H1 (cell line): ENCODE measurements around the gene CBFB. TPM values are rescaled to one million over a fixed set of nuclear protein-coding genes. Genes with fewer than 3 reads are reported as not detected.

ENCODE experiments used
- CTCF ChIA-PET: fragments of 300-600 bp; sonication (Branson Sonifier 250); formaldehyde crosslinking; loops from one replicate; lab custom pipeline; 2021; ENCODE audit not compliant: partially characterized antibody; lab: Charles Lee
- POLR2A ChIA-PET: fragments of 300-600 bp; sonication (Branson Sonifier 250); formaldehyde crosslinking; loops from one replicate; lab custom pipeline; 2021; ENCODE audit warnings: inconsistent platforms; ENCODE audit not compliant: partially characterized antibody; lab: Charles Lee
- DNase-seq, 2 experiments: peaks; one replicate each; pipeline versions ENCODE4 v3.0.0 to v3.0.0-alpha.2; 2010 to 2022; ENCODE audit warnings: low spot score in 2 of 2, low read depth in 1 of 2, mixed read lengths in 1 of 2
- FAIRE-seq: peaks from 2 replicates; lab custom pipeline; 2011; peaks lifted over from hg19 to GRCh38; lab: Jason Lieb, UNC
- H2AFZ ChIP-seq: 2 replicates; pipeline ENCODE4 v1.8.1; 2012; ENCODE audit warnings: low read length, inconsistent platforms
- H2AK5ac ChIP-seq: 2 replicates; pipeline ENCODE4 v1.6.1; 2013; ENCODE audit warnings: low read depth, low read length
- H2BK120ac ChIP-seq: replicated peaks from 2 replicates; pipeline ENCODE3; 2013; ENCODE audit warnings: low read depth, low read length, inconsistent platforms
- H2BK12ac ChIP-seq: 2 replicates; pipeline ENCODE4 v1.6.1; 2013; ENCODE audit warnings: low read depth, low read length
- H2BK15ac ChIP-seq: 2 replicates; pipeline ENCODE4 v1.6.1; 2013; ENCODE audit warnings: low read length
- H2BK20ac ChIP-seq: 2 replicates; pipeline ENCODE4 v1.6.1; 2013; ENCODE audit warnings: low read length
- H2BK5ac ChIP-seq: 2 replicates; pipeline ENCODE4 v1.6.1; 2013; ENCODE audit warnings: low read depth, low read length
- H3K14ac ChIP-seq: 2 replicates; pipeline ENCODE4 v1.6.1; 2013; ENCODE audit warnings: inconsistent platforms; ENCODE audit not compliant: insufficient read length
- H3K18ac ChIP-seq: 2 replicates; pipeline ENCODE4 v1.6.1; 2013; ENCODE audit warnings: low read length; ENCODE audit errors: extremely low read depth
- H3K23ac ChIP-seq: 2 replicates; pipeline ENCODE4 v1.6.1; 2013; ENCODE audit warnings: inconsistent platforms; ENCODE audit not compliant: insufficient read length
- H3K23me2 ChIP-seq: 2 replicates; pipeline ENCODE4 v1.6.1; 2013; ENCODE audit warnings: low read depth, low read length
- H3K27ac ChIP-seq: 2 replicates; pipeline ENCODE4 v1.6.1; 2011; ENCODE audit warnings: low read depth, low read length, inconsistent platforms
- H3K27me3 ChIP-seq, 4 experiments: replicated peaks in 1 of 4; 1 replicate in 1 of 4; 2 replicates in 3 of 4; pipeline versions ENCODE4 v1.6.1 to v1.8.1; 2011 to 2013; ENCODE audit warnings: low read length in 3 of 4, mild to moderate bottlenecking in 3 of 4, inconsistent platforms in 2 of 4, mixed read lengths in 2 of 4, moderate library complexity in 1 of 4; ENCODE audit not compliant: control insufficient read depth in 3 of 4, insufficient read depth in 3 of 4; ENCODE audit errors: extremely low read depth in 1 of 4
- H3K36me3 ChIP-seq, 4 experiments: 2 replicates each; pipeline versions ENCODE4 v1.6.1 to v1.8.1; 2011 to 2013; ENCODE audit warnings: mild to moderate bottlenecking in 4 of 4, low read length in 3 of 4, moderate library complexity in 2 of 4, control low read depth in 1 of 4, inconsistent platforms in 1 of 4; ENCODE audit not compliant: insufficient read depth in 4 of 4, control insufficient read depth in 2 of 4
- H3K4ac ChIP-seq: replicated peaks from 2 replicates; pipeline ENCODE3; 2013; ENCODE audit warnings: low read length, low read depth, mixed read lengths, inconsistent platforms; ENCODE audit not compliant: insufficient read length
- H3K4me1 ChIP-seq, 4 experiments: replicated peaks in 1 of 4; 1 replicate in 1 of 4; 2 replicates in 3 of 4; pipeline versions ENCODE4 v1.6.1 to v1.8.1; 2011 to 2013; ENCODE audit warnings: low read length in 3 of 4, inconsistent platforms in 2 of 4, mixed read lengths in 1 of 4; ENCODE audit not compliant: insufficient read depth in 4 of 4, control insufficient read depth in 3 of 4
- H3K4me2 ChIP-seq, 2 experiments: 2 replicates each; pipeline versions ENCODE4 v1.6.1 to v1.8.1; 2011 to 2013; ENCODE audit warnings: low read depth in 2 of 2, low read length in 2 of 2, control low read depth in 1 of 2, inconsistent platforms in 1 of 2, mild to moderate bottlenecking in 1 of 2; ENCODE audit not compliant: insufficient read depth in 1 of 2
- H3K4me3 ChIP-seq, 4 experiments: fragments of 200-600, 300-600 bp in 1 of 4; sonication (generic), shearing (Covaris generic), sonication (Bioruptor Twin) in 1 of 4; 2 replicates each; pipeline versions ENCODE4 v1.5.1 to v1.8.1; 2011 to 2016; ENCODE audit warnings: low read length in 4 of 4, low read depth in 3 of 4, control low read depth in 2 of 4, inconsistent platforms in 2 of 4, mild to moderate bottlenecking in 2 of 4, mixed read lengths in 1 of 4, moderate library complexity in 1 of 4; ENCODE audit not compliant: insufficient read depth in 2 of 4; ENCODE audit errors: extremely low read depth in 1 of 4
- H3K56ac ChIP-seq: replicated peaks from 2 replicates; pipeline ENCODE3; 2013; ENCODE audit warnings: low read depth, mild to moderate bottlenecking, mixed read lengths, low read length, inconsistent platforms; ENCODE audit not compliant: insufficient read length
- H3K79me1 ChIP-seq: 2 replicates; pipeline ENCODE4 v1.6.1; 2013; ENCODE audit warnings: low read depth, low read length, control low read depth
- H3K79me2 ChIP-seq, 2 experiments: 2 replicates each; pipeline versions ENCODE4 v1.6.1 to v1.8.1; 2012 to 2013; ENCODE audit warnings: low read length in 2 of 2, mild to moderate bottlenecking in 2 of 2, inconsistent platforms in 1 of 2; ENCODE audit not compliant: insufficient read depth in 2 of 2, control insufficient read depth in 1 of 2
- H3K9ac ChIP-seq, 4 experiments: replicated peaks in 1 of 4; 1 replicate in 1 of 4; 2 replicates in 3 of 4; pipeline versions ENCODE4 v1.6.1 to v1.8.1; 2011 to 2013; ENCODE audit warnings: low read depth in 3 of 4, low read length in 3 of 4, control low read depth in 2 of 4, mild to moderate bottlenecking in 2 of 4, moderate library complexity in 2 of 4, inconsistent platforms in 1 of 4; ENCODE audit errors: extremely low read depth in 1 of 4
- H3K9me3 ChIP-seq, 2 experiments: 2 replicates each; pipeline versions ENCODE4 v1.6.1 to v1.8.1; 2012 to 2013; ENCODE audit warnings: mild to moderate bottlenecking in 2 of 2, moderate library complexity in 2 of 2, control low read depth in 1 of 2, inconsistent platforms in 1 of 2, low read depth in 1 of 2, low read length in 1 of 2, mixed read lengths in 1 of 2; ENCODE audit not compliant: insufficient read depth in 2 of 2
- H4K20me1 ChIP-seq, 2 experiments: replicated peaks in 1 of 2; 2 replicates each; pipeline versions ENCODE3 to v1.8.1; 2011 to 2013; ENCODE audit warnings: inconsistent platforms in 2 of 2, low read length in 2 of 2, mild to moderate bottlenecking in 1 of 2; ENCODE audit not compliant: insufficient read depth in 2 of 2, control insufficient read depth in 1 of 2
- H4K5ac ChIP-seq: 2 replicates; pipeline ENCODE4 v1.6.1; 2013; ENCODE audit warnings: low read length, low read depth, mixed read lengths, inconsistent platforms; ENCODE audit not compliant: insufficient read length
- H4K8ac ChIP-seq: 2 replicates; pipeline ENCODE4 v1.8.0; 2013; ENCODE audit warnings: mild to moderate bottlenecking, moderate library complexity, low read length, inconsistent platforms; ENCODE audit not compliant: insufficient read depth; ENCODE audit errors: extremely low read depth
- H4K91ac ChIP-seq: replicated peaks from 2 replicates; pipeline ENCODE3; 2013; ENCODE audit warnings: low read length, mixed read lengths, inconsistent platforms; ENCODE audit not compliant: insufficient read length
- EGR1 ChIP-seq: IDR thresholded peaks from 2 replicates; pipeline ENCODE4 v1.6.1; 2011; ENCODE audit warnings: low read depth, low read length, borderline replicate concordance
- WGBS, 2 experiments: shearing (Covaris generic) in 1 of 2; methylation state at CpG; one replicate each; pipeline versions ENCODE4 v1.1.6 to v1.1.7; 2013 to 2015; ENCODE audit warnings: low lambda C conversion rate in 2 of 2, mixed read lengths in 2 of 2, inconsistent platforms in 1 of 2, low coverage in 1 of 2, missing lambda C conversion rate in 1 of 2; ENCODE audit not compliant: insufficient replicate concordance in 2 of 2, insufficient coverage in 1 of 2, insufficient read length in 1 of 2; ENCODE audit errors: extremely low coverage in 1 of 2, missing lambda C conversion rate in 1 of 2; 5-methylcytosine and 5-hydroxymethylcytosine counted together
- polyA plus RNA-seq, 7 experiments: library from polyadenylated mRNA; depleted of rRNA in 3 of 7; stranded (reverse) in 5 of 7; unstranded in 2 of 7; fragments of >200 nt in 5 of 7; fragments of 200-250 nt in 2 of 7; gene quantifications; 1 replicate in 5 of 7; 2 replicates in 1 of 7; 4 replicates in 1 of 7; pipeline versions ENCODE4 v1.2.1 to v1.2.3, GENCODE V29; 2011 to 2013; ENCODE audit warnings: missing spikeins in 2 of 7, mixed read lengths in 2 of 7
- total RNA-seq: library from RNA; stranded (reverse); fragmentation: NEBNext Ultra II Directional; extraction: Animal tissue kit (Norgen Biotek cat#: 25700); gene quantifications from 2 replicates; pipeline ENCODE4 v1.2.1, GENCODE V29; 2021

Gene CBFB
- total and polyA plus RNA-seq, 2 of the 8 experiments (the other 6 are each of a cell fraction or from before 2014, with no cell fraction given), result 11.5 to 31.6 TPM

GRCh38 chr16:67040166-67040565 is 11.2 kb downstream of the CBFB start:
- Histone ChIP-seq H3K4ac (no peak overlapping the region), H3K18ac (no peak overlapping the region), H3K9me3 (no peaks in the 10 kb centered on the region), H3K56ac (no peak overlapping the region), H2BK20ac (no peak overlapping the region), H2BK120ac (no peak overlapping the region), H2BK15ac (no peak overlapping the region), H4K91ac (no peak overlapping the region), H4K5ac (no peak overlapping the region), H2AFZ (no peak overlapping the region), H3K4me3 (no peak overlapping the region), H4K8ac (no peak overlapping the region), H3K23ac (no peak overlapping the region), H2BK5ac (no peak overlapping the region), H3K79me2 (peaks cover 0 to 14% of the 10 kb centered on the region in 2 experiments; a peak in 2 of 4 replicates), H2BK12ac (no peak overlapping the region), H3K27me3 (no peaks in the 10 kb centered on the region), H2AK5ac (no peak overlapping the region), H3K23me2 (no peaks in the 10 kb centered on the region), H3K9ac (no peak overlapping the region), H3K4me1 (no peaks in the 10 kb centered on the region; a peak in 1 of 7 replicates), H3K36me3 (no peaks in the 10 kb centered on the region; a peak in 1 of 8 replicates), H3K4me2 (no peak overlapping the region), H3K27ac (no peak overlapping the region), H3K14ac (no peak overlapping the region), H3K79me1 (no peaks in the 10 kb centered on the region; the same call in 1 of the 2 replicates), H4K20me1 (peaks cover 3 to 5% of the 10 kb centered on the region in 2 experiments)
- CTCF ChIA-PET, result interaction anchor here (0.6 to 2.4 kb wide), 7 partner anchors 9 to 67 kb away, joined by 3 to 13 read pairs (median 3); no protein-coding TSS in a partner anchor
- TF ChIP-seq EGR1, result no peak
- POLR2A ChIA-PET, result interaction anchor here (1.0 to 2.2 kb wide), 2 partner anchors 8 to 10 kb away, joined by 3 to 4 read pairs; no protein-coding TSS in a partner anchor
- DNase-seq (no peak), FAIRE-seq (no peak)
- 98% methylated on average over 2 of the region's 2 CpGs; no CpG with 5 or more reads in 1 of the 2 experiments for WGBS, 2 experiments
